Uterus (tissue), 2 donors: ENCODE results near the gene CCDC34.

Source experiments
- POLR2A ChIP-seq, 2 donors: fragments of 450-650 bp; IDR thresholded peaks; one replicate each; pipeline ENCODE4 v1.6.1; 2016; ENCODE audit warnings: antibody characterized with exemption in 2 of 2, mild to moderate bottlenecking in 1 of 2, moderate library complexity in 1 of 2
- TF ChIP-seq, protein P1 (sequence below), 4 experiments: fragments of 200-600 bp in 2 of 4; fragments of 450-650 bp in 2 of 4; sonication (generic) in 2 of 4; IDR thresholded peaks; one replicate each; pipeline ENCODE4 v1.5.1; 2016 to 2019; ENCODE audit warnings: antibody characterized with exemption in 4 of 4, mild to moderate bottlenecking in 2 of 4, moderate library complexity in 1 of 4

DNA sequence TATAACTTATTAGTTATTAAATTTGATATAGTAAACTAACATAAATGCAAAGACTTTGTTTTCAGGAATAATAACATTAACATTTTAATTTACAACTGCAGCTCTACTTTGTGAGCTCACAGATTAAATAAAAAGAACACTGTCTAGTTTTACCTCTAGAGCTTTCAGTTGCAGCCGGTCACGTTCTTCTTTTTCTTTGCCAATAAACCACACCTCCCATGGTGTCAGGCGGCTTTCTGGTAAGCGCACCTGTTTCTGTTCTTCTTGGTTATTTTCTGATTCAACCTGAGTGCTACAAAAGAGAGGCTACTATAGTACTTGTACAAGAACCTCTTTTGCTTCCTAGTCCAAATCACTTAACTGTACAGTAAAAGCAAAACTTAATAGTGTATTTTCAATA is 5.8 kb downstream of the CCDC34 start:
- TF ChIP-seq, protein P1, sequence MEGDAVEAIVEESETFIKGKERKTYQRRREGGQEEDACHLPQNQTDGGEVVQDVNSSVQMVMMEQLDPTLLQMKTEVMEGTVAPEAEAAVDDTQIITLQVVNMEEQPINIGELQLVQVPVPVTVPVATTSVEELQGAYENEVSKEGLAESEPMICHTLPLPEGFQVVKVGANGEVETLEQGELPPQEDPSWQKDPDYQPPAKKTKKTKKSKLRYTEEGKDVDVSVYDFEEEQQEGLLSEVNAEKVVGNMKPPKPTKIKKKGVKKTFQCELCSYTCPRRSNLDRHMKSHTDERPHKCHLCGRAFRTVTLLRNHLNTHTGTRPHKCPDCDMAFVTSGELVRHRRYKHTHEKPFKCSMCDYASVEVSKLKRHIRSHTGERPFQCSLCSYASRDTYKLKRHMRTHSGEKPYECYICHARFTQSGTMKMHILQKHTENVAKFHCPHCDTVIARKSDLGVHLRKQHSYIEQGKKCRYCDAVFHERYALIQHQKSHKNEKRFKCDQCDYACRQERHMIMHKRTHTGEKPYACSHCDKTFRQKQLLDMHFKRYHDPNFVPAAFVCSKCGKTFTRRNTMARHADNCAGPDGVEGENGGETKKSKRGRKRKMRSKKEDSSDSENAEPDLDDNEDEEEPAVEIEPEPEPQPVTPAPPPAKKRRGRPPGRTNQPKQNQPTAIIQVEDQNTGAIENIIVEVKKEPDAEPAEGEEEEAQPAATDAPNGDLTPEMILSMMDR (IDR thresholded peaks at IDR 0.05), result no peak
- no peak for TF ChIP-seq POLR2A (IDR thresholded peaks at IDR 0.05)
